Neural progenitor cell (in vitro differentiated cells): ENCODE results near the gene CYBB.
"Not testable (repeated sequence)": the region's sequence is repeated elsewhere in the genome, so short reads cannot be mapped to it uniquely, and the experiment has no call there.

Experiments used
- EZH2 ChIP-seq: fragments of 200-600 bp; sonication (generic); IDR thresholded peaks from 2 replicates; pipeline ENCODE4 v1.6.1; 2017; ENCODE audit warnings: antibody characterized with exemption, mild to moderate bottlenecking, moderate library complexity
- TF ChIP-seq, protein P1 (sequence below): fragments of 200-600 bp; sonication (generic); IDR thresholded peaks from 2 replicates; pipeline ENCODE4 v1.5.1; 2017; ENCODE audit warnings: antibody characterized with exemption, mild to moderate bottlenecking

DNA sequence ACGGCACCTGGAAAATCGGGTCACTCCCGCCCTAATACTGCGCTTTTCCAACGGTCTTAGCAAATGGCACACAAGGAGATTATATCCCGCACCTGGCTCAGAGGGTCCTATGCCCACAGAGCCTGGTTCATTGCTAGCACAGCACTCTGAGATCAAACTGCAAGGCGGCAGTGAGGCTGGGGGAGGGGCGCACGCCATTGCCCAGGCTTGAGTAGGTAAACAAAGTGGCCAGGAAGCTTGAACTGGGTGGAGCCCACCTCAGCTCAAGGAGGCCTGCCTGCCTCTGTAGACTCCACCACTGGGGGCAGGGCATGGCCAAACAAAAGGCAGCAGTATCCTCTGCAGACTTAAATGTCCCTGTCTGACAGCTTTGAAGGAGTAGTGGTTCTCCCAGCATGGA, 11.0 kb upstream of the CYBB start:
- TF ChIP-seq, protein P1, sequence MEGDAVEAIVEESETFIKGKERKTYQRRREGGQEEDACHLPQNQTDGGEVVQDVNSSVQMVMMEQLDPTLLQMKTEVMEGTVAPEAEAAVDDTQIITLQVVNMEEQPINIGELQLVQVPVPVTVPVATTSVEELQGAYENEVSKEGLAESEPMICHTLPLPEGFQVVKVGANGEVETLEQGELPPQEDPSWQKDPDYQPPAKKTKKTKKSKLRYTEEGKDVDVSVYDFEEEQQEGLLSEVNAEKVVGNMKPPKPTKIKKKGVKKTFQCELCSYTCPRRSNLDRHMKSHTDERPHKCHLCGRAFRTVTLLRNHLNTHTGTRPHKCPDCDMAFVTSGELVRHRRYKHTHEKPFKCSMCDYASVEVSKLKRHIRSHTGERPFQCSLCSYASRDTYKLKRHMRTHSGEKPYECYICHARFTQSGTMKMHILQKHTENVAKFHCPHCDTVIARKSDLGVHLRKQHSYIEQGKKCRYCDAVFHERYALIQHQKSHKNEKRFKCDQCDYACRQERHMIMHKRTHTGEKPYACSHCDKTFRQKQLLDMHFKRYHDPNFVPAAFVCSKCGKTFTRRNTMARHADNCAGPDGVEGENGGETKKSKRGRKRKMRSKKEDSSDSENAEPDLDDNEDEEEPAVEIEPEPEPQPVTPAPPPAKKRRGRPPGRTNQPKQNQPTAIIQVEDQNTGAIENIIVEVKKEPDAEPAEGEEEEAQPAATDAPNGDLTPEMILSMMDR: not testable (repeated sequence)
- TF ChIP-seq EZH2: not testable (repeated sequence)
